ENCODE measurements around the gene WNT11. TPM values are rescaled to one million over a fixed set of nuclear protein-coding genes. Genes with fewer than 3 reads are reported as not detected.

Gene WNT11
- total RNA-seq, 2 donors from 2014 or later: 3.6 to 3.8 TPM

GRCh38 chr11:76237914-76238313 is 31.6 kb upstream of the WNT11 start:
- H3K4me3 ChIP-seq: no peak overlapping the region
- no peaks in the 10 kb centered on the region for H3K9me3 ChIP-seq
- H3K4me1 ChIP-seq: no peaks in the 10 kb centered on the region
- H3K36me3 ChIP-seq: no peaks in the 10 kb centered on the region
- intact Hi-C loops (cut with DNase I): no loop called here
- no peaks in the 10 kb centered on the region for H3K27me3 ChIP-seq
- H3K27ac ChIP-seq: no peak overlapping the region
- TF ChIP-seq, protein P1, sequence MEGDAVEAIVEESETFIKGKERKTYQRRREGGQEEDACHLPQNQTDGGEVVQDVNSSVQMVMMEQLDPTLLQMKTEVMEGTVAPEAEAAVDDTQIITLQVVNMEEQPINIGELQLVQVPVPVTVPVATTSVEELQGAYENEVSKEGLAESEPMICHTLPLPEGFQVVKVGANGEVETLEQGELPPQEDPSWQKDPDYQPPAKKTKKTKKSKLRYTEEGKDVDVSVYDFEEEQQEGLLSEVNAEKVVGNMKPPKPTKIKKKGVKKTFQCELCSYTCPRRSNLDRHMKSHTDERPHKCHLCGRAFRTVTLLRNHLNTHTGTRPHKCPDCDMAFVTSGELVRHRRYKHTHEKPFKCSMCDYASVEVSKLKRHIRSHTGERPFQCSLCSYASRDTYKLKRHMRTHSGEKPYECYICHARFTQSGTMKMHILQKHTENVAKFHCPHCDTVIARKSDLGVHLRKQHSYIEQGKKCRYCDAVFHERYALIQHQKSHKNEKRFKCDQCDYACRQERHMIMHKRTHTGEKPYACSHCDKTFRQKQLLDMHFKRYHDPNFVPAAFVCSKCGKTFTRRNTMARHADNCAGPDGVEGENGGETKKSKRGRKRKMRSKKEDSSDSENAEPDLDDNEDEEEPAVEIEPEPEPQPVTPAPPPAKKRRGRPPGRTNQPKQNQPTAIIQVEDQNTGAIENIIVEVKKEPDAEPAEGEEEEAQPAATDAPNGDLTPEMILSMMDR (IDR thresholded peaks at IDR 0.05): no peak
- peak; percentile 26 for DNase-seq
- H3K9ac ChIP-seq (ENCODE audit: low read depth in 2 of 2, low read length in 2 of 2): no peak overlapping the region

DNA sequence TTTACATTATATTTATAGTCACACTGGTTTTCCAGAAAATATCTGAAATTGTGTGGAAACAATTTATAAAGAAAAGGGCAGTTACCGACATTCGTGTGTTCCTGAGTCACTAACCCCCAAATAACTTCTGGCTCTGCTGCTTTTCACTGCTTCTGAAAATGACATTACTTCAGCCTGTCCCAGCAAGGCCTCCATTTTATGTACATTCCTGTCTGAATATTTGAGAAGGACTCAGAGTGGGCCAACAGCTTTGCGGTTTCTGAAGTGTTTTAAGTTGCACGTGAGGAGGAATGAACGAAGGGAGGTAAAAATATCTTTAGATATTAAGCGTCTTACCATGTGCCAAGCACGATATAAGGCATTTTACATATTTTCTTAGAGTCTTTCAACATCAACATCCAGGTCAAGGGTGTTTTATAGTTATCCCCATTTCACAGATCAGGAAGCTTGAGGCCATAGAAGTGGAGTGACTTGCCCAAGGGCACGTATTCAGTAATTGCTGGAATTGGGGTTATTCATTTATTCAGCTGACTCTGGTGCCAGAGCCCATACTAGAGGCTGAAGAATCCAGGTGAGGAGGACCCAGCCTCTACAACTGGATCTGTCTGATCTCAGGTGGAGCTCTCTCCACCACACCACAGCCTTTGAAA is 30.8 kb upstream of the WNT11 start:
- intact Hi-C loops (cut with DNase I): no loop called here
- Histone ChIP-seq H3K9ac (ENCODE audit: low read depth in 2 of 2, low read length in 2 of 2) (peak overlapping the region in 1 of 2 donors; percentile 86), H3K4me1 (no peaks in the 10 kb centered on the region), H3K36me3 (no peaks in the 10 kb centered on the region), H3K27ac (no peak overlapping the region), H3K9me3 (no peaks in the 10 kb centered on the region), H3K4me3 (no peak overlapping the region), H3K27me3 (no peaks in the 10 kb centered on the region)
- TF ChIP-seq, protein P1 (IDR thresholded peaks at IDR 0.05): no peak
- DNase-seq: no peak

DNA sequence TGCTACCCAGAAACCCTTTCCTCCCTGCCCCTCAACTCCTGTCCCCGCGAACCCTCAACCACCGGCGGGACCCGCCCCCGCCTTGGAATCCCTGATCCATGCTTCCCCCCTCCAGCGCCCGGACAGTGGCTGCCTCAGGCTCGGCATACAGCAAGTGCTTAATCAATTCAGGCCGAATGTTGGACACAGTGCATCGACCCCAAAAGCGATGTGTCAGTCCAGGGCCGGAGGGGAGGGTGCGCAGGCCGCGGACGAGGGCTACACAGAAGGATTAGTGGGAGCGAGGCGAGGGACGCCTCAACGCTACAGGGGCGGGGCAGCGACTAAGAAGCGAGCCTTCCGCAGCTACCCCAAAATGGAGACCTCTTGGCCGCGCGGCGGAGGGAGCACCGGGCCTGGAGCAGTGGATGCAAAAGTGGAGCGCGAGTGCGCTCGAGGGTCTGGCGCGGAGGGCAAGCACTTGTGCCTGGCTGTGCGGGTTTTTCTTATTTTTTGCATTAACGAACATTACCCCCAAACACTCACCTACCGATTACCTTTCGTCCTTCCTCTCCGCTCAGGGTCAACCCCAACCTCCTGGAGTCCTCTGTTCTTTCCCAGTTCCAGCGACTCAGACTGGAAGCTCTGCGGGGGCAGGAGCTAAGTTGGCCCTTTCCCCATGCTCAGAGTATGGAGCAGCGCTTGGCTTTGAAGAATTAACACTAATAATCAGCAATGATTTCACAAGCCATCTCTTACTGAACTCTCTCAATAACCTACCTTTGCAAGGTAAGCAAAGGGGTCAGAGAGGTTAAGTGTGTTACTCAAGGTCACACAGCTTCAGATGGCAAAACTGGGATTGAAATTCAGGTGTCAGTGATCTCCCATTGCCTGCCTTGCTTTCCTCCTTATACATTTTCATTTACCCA is 30.0 kb upstream of the WNT11 start:
- TF ChIP-seq, protein P1 (IDR thresholded peaks at IDR 0.05): no peak
- Histone ChIP-seq H3K27me3 (no peaks in the 10 kb centered on the region), H3K36me3 (no peaks in the 10 kb centered on the region), H3K4me1 (no peaks in the 10 kb centered on the region), H3K27ac (peak overlapping the region; percentile 80), H3K9ac (ENCODE audit: low read depth in 2 of 2, low read length in 2 of 2) (peak overlapping the region; percentile 54 to 86), H3K9me3 (no peaks in the 10 kb centered on the region), H3K4me3 (peak overlapping the region; percentile 84)
- intact Hi-C loops (cut with DNase I): no loop called here
- DNase-seq: no peak

- H3K9me3 ChIP-seq: no peaks in the 10 kb centered on the region
- H3K27ac ChIP-seq: peak overlapping the region; percentile 80
- H3K9ac ChIP-seq (ENCODE audit: low read depth in 2 of 2, low read length in 2 of 2): peak overlapping the region; percentile 64 to 86
- TF ChIP-seq, protein P1 (IDR thresholded peaks at IDR 0.05): no peak
- peak; percentile 96 for DNase-seq
- H3K4me3 ChIP-seq: peak overlapping the region; percentile 84
- H3K4me1 ChIP-seq: no peaks in the 10 kb centered on the region
- no peaks in the 10 kb centered on the region for H3K36me3 ChIP-seq
- intact Hi-C loops (cut with DNase I): no loop called here
- no peaks in the 10 kb centered on the region for H3K27me3 ChIP-seq
Measured at GRCh38 chr11:76235233-76236091, 29.2 kb upstream of the WNT11 start.
